HG02798 (cell line): ENCODE measurements around the gene ACSL4.

Experiments
- ATAC-seq: cut with Tn5 transposase; IDR thresholded peaks from one replicate; pipeline ENCODE4 v1.9.1; 2021; ENCODE audit warnings: mild to moderate bottlenecking; ENCODE audit not compliant: unreplicated experiment, poor library complexity

ACSL4 gene

GRCh38 chrX:109622270-109622669 is 110.8 kb downstream of the ACSL4 start:
- ATAC-seq: no peak

GRCh38 chrX:109619771-109620170 is 113.3 kb downstream of the ACSL4 start:
- no peak for ATAC-seq

GRCh38 chrX:109614951-109615350 is 118.1 kb downstream of the ACSL4 start:
- ATAC-seq: no peak

DNA sequence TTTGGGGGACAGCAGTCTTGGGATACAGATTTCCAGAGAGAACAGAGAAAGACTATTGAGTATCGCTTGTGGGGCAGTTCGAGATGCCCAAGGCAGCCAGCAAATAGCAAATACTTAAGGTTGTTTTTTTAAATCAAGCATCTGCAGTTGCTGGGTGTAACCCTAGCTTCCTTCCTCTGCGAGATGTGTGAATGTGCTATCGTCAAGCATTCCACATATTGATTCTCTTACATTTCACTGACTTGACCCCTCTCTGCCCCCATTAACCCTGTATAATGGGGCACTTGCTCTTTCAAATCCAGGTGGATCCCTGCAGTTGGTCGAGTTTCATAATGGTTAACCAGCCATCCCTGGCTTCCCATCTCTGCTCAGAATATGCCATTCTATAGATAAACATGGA is 131.6 kb downstream of the ACSL4 start:
- no peak for ATAC-seq

GRCh38 chrX:109600237-109600651 is 132.8 kb downstream of the ACSL4 start:
- ATAC-seq: no peak

- ATAC-seq: no peak
Observed at GRCh38 chrX:109596015-109596414, 137.0 kb downstream of the ACSL4 start.
